H9 (cell line): ENCODE measurements around the gene TEX12. TPM values are rescaled to one million over a fixed set of nuclear protein-coding genes. Genes with fewer than 3 reads are reported as not detected.

Experiments used
- DNase-seq: peaks from one replicate; pipeline ENCODE4 v3.0.0-alpha.2; 2017
- H2AFZ ChIP-seq: one replicate; pipeline ENCODE4 v1.6.1; 2013; ENCODE audit warnings: mild to moderate bottlenecking, low read length, control low read depth, moderate library complexity
- H2AK5ac ChIP-seq: 2 replicates; pipeline ENCODE4 v1.6.1; 2013; ENCODE audit warnings: low read length, control low read depth, mixed read lengths; ENCODE audit not compliant: insufficient read length
- H2BK120ac ChIP-seq: one replicate; pipeline ENCODE4 v1.6.1; 2013; ENCODE audit warnings: low read depth, mild to moderate bottlenecking, low read length, control low read depth, inconsistent platforms; ENCODE audit not compliant: poor library complexity, severe bottlenecking
- H2BK12ac ChIP-seq: 2 replicates; pipeline ENCODE4 v1.6.1; 2013; ENCODE audit warnings: low read length, control low read depth, mixed read lengths, low read depth; ENCODE audit not compliant: insufficient read length
- H2BK15ac ChIP-seq: 2 replicates; pipeline ENCODE4 v1.6.1; 2013; ENCODE audit warnings: low read depth, low read length, control low read depth
- H2BK20ac ChIP-seq: one replicate; pipeline ENCODE4 v1.6.1; 2013; ENCODE audit warnings: low read depth, mild to moderate bottlenecking, low read length, control low read depth, inconsistent platforms; ENCODE audit not compliant: poor library complexity, severe bottlenecking
- H2BK5ac ChIP-seq: 2 replicates; pipeline ENCODE4 v1.6.1; 2013; ENCODE audit warnings: low read length, control low read depth, mixed read lengths; ENCODE audit not compliant: insufficient read length
- H3K14ac ChIP-seq: 2 replicates; pipeline ENCODE4 v1.6.1; 2013; ENCODE audit warnings: low read length, control low read depth; ENCODE audit not compliant: insufficient read depth
- H3K18ac ChIP-seq: 2 replicates; pipeline ENCODE4 v1.6.1; 2013; ENCODE audit warnings: low read depth, mild to moderate bottlenecking, mixed read lengths, low read length, control low read depth; ENCODE audit not compliant: insufficient read length
- H3K23ac ChIP-seq: 2 replicates; pipeline ENCODE4 v1.6.1; 2013; ENCODE audit warnings: low read length, control low read depth, mixed read lengths, low read depth; ENCODE audit not compliant: insufficient read length
- H3K23me2 ChIP-seq: 2 replicates; pipeline ENCODE4 v1.6.1; 2013; ENCODE audit warnings: low read depth, mild to moderate bottlenecking, mixed read lengths, low read length, control low read depth; ENCODE audit not compliant: insufficient read length, poor library complexity, severe bottlenecking
- H3K27ac ChIP-seq: 2 replicates; pipeline ENCODE4 v1.5.1; 2013; ENCODE audit warnings: low read length, control low read depth, mixed read lengths, low read depth; ENCODE audit not compliant: insufficient read length
- H3K27me3 ChIP-seq: 2 replicates; pipeline ENCODE4 v1.6.1; 2013; ENCODE audit warnings: low read length, control low read depth, inconsistent platforms; ENCODE audit not compliant: insufficient read depth
- H3K4ac ChIP-seq: 2 replicates; pipeline ENCODE4 v1.6.1; 2013; ENCODE audit warnings: low read depth, mild to moderate bottlenecking, control low read depth, inconsistent platforms, low read length, moderate library complexity
- H3K4me1 ChIP-seq: 2 replicates; pipeline ENCODE4 v1.6.1; 2013; ENCODE audit warnings: low read length, control low read depth, inconsistent platforms; ENCODE audit not compliant: insufficient read depth
- H3K4me2 ChIP-seq: 2 replicates; pipeline ENCODE4 v1.6.1; 2013; ENCODE audit warnings: low read length, control low read depth, mixed read lengths; ENCODE audit not compliant: insufficient read length, insufficient read depth
- H3K56ac ChIP-seq: 2 replicates; pipeline ENCODE4 v1.6.1; 2013; ENCODE audit warnings: low read depth, mild to moderate bottlenecking, mixed read lengths, low read length, control low read depth; ENCODE audit not compliant: insufficient read length
- H3K79me1 ChIP-seq: 2 replicates; pipeline ENCODE4 v1.6.1; 2013; ENCODE audit warnings: low read depth, mild to moderate bottlenecking, moderate library complexity, low read length, control low read depth, inconsistent platforms; ENCODE audit not compliant: insufficient read depth, poor library complexity, severe bottlenecking
- H3K79me2 ChIP-seq: 2 replicates; pipeline ENCODE4 v1.6.1; 2013; ENCODE audit warnings: low read length, control low read depth, inconsistent platforms; ENCODE audit not compliant: insufficient read depth
- H3K9ac ChIP-seq: 2 replicates; pipeline ENCODE4 v1.6.1; 2013; ENCODE audit warnings: low read length, control low read depth, mixed read lengths; ENCODE audit not compliant: insufficient read length; ENCODE audit errors: extremely low read depth
- H3K9me3 ChIP-seq: one replicate; pipeline ENCODE4 v1.6.1; 2013; ENCODE audit warnings: low read depth, low read length, inconsistent platforms; ENCODE audit not compliant: control insufficient read depth
- H3T11ph ChIP-seq: one replicate; pipeline ENCODE4 v1.6.1; 2013; ENCODE audit warnings: mild to moderate bottlenecking, low read length, control low read depth, inconsistent platforms
- H4K20me1 ChIP-seq: one replicate; pipeline ENCODE4 v1.6.1; 2013; ENCODE audit not compliant: control insufficient read depth, insufficient read length, insufficient read depth
- H4K5ac ChIP-seq: 2 replicates; pipeline ENCODE4 v1.6.1; 2013; ENCODE audit warnings: low read depth, mild to moderate bottlenecking, mixed read lengths, low read length, control low read depth; ENCODE audit not compliant: insufficient read length
- H4K8ac ChIP-seq: replicated peaks from 2 replicates; pipeline ENCODE4 v1.6.1; 2013; ENCODE audit warnings: low read length, control low read depth, mixed read lengths, low read depth; ENCODE audit not compliant: insufficient read length
- H4K91ac ChIP-seq: 2 replicates; pipeline ENCODE4 v1.6.1; 2013; ENCODE audit warnings: low read depth, mild to moderate bottlenecking, moderate library complexity, mixed read lengths, low read length, control low read depth; ENCODE audit not compliant: insufficient read length
- H3K27ac Mint-ChIP-seq, 3 experiments: 2 replicates in 2 of 3; 3 replicates in 1 of 3; pipeline ENCODE4 v1.8.0; 2020 to 2021; ENCODE audit warnings: mixed read lengths in 3 of 3, mild to moderate bottlenecking in 1 of 3, moderate library complexity in 1 of 3
- H3K27me3 Mint-ChIP-seq: 2 replicates; pipeline ENCODE4 v1.8.0; 2021; ENCODE audit warnings: low read depth, mild to moderate bottlenecking, moderate library complexity, mixed read lengths
- H3K36me3 Mint-ChIP-seq, 3 experiments: 2 replicates in 2 of 3; 3 replicates in 1 of 3; pipeline ENCODE4 v1.8.0; 2020 to 2021; ENCODE audit warnings: low read depth in 3 of 3, mixed read lengths in 3 of 3; ENCODE audit not compliant: insufficient read depth in 1 of 3
- H3K4me1 Mint-ChIP-seq, 2 experiments: 2 replicates each; pipeline ENCODE4 v1.8.0; 2020; ENCODE audit warnings: mixed read lengths in 2 of 2
- H3K4me3 Mint-ChIP-seq, 2 experiments: 2 replicates in 1 of 2; 3 replicates in 1 of 2; pipeline ENCODE4 v1.8.0; 2020 to 2021; ENCODE audit warnings: mild to moderate bottlenecking in 2 of 2, mixed read lengths in 2 of 2, moderate library complexity in 1 of 2
- H3K9me3 Mint-ChIP-seq, 2 experiments: 2 replicates in 1 of 2; 3 replicates in 1 of 2; pipeline ENCODE4 v1.8.0; 2020; ENCODE audit warnings: mild to moderate bottlenecking in 2 of 2, mixed read lengths in 2 of 2, moderate library complexity in 1 of 2
- WGBS: extraction: QIAGEN DNeasy Blood & Tissue Kit; methylation state at CpG from one replicate; pipeline ENCODE4 v1.1.7; 2013; ENCODE audit warnings: missing lambda C conversion rate, low lambda C conversion rate, mixed read lengths; ENCODE audit not compliant: insufficient read length; ENCODE audit errors: extremely low coverage; 5-methylcytosine and 5-hydroxymethylcytosine counted together
- total RNA-seq: library from RNA; stranded (reverse); gene quantifications from 2 replicates; pipeline ENCODE4 v1.2.1, GENCODE V29; 2021
- TF ChIP-seq, protein P1 (sequence below): fragments of 200-600 bp; sonication (generic); conservative IDR thresholded peaks from 3 replicates; pipeline ENCODE4 v1.8.0; 2021; ENCODE audit warnings: antibody characterized with exemption, mild to moderate bottlenecking

Gene TEX12
- total RNA-seq, 1 experiment from 2014 or later = 0.31 TPM

DNA sequence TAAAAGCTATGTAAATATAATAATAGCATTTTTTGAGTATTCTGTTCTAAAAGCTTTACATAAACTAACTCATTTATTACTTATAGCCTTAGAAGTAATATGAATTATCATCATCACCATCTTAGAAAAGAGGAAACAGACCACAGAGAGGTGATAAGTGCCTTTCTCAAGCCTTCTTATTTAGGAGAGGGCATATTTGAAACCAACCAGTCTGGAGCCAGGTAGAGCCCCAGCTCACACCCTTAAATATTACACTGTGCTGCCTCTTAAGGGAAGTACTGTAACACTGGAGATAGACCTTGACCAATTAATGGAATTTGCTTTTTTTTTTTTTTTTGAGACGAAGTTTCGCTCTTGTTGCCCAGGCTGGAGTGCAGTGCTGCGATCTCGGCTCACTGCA is 10.4 kb downstream of the TEX12 start:
- Histone ChIP-seq H3K4me1 (no peaks in the 10 kb centered on the region), H3K27ac (no peak overlapping the region), H3K79me1 (no peaks in the 10 kb centered on the region), H4K91ac (no peak overlapping the region), H2BK20ac (no peak overlapping the region), H3K9ac (no peak overlapping the region), H2BK15ac (no peak overlapping the region), H3K56ac (no peak overlapping the region), H3K4me2 (no peak overlapping the region), H4K8ac (no peak overlapping the region), H3K9me3 (no peaks in the 10 kb centered on the region), H4K5ac (no peak overlapping the region), H2BK120ac (no peak overlapping the region), H2AFZ (no peak overlapping the region), H3K27me3 (no peaks in the 10 kb centered on the region), H2BK5ac (no peak overlapping the region), H2AK5ac (no peak overlapping the region), H3K79me2 (no peaks in the 10 kb centered on the region), H3T11ph (no peak overlapping the region), H3K18ac (no peak overlapping the region), H3K14ac (no peak overlapping the region), H4K20me1 (no peaks in the 10 kb centered on the region), H2BK12ac (no peak overlapping the region), H3K23me2 (no peaks in the 10 kb centered on the region), H3K4ac (no peak overlapping the region), H3K23ac (no peak overlapping the region)
- H3K4me3 Mint-ChIP-seq = no peak overlapping the region
- H3K27me3 Mint-ChIP-seq = peaks cover 13% of the 10 kb centered on the region
- TF ChIP-seq, protein P1, sequence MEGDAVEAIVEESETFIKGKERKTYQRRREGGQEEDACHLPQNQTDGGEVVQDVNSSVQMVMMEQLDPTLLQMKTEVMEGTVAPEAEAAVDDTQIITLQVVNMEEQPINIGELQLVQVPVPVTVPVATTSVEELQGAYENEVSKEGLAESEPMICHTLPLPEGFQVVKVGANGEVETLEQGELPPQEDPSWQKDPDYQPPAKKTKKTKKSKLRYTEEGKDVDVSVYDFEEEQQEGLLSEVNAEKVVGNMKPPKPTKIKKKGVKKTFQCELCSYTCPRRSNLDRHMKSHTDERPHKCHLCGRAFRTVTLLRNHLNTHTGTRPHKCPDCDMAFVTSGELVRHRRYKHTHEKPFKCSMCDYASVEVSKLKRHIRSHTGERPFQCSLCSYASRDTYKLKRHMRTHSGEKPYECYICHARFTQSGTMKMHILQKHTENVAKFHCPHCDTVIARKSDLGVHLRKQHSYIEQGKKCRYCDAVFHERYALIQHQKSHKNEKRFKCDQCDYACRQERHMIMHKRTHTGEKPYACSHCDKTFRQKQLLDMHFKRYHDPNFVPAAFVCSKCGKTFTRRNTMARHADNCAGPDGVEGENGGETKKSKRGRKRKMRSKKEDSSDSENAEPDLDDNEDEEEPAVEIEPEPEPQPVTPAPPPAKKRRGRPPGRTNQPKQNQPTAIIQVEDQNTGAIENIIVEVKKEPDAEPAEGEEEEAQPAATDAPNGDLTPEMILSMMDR = no peak
- peaks cover 4 to 7% of the 10 kb centered on the region in 2 experiments; a peak in 4 of 5 replicates for H3K9me3 Mint-ChIP-seq
- no peaks in the 10 kb centered on the region for H3K36me3 Mint-ChIP-seq
- no peak overlapping the region for H3K27ac Mint-ChIP-seq
- no CpG with 5 or more reads among the region's 4 CpGs for WGBS
- DNase-seq = no peak
- 0 out of 4 replicates have a peak, but pooled peaks cover 0 to 2% of the 10 kb centered on the region in 2 experiments for H3K4me1 Mint-ChIP-seq
